Breast epithelium (tissue), 4 donors: ENCODE results near the gene CLEC1A. TPM values are rescaled to one million over a fixed set of nuclear protein-coding genes. Genes with fewer than 3 reads are reported as not detected.

ENCODE experiments used
- DNase-seq, 2 donors: peaks; one replicate each; pipeline ENCODE4 v3.0.0-alpha.2; 2019; ENCODE audit warnings: low spot score in 2 of 2
- H3K27ac ChIP-seq, 2 donors: fragments of 200-600 bp; sonication (generic) in 1 of 2; one replicate each; pipeline ENCODE4 v1.5.1; 2016 to 2019; ENCODE audit warnings: mild to moderate bottlenecking in 1 of 2
- H3K27me3 ChIP-seq, 2 donors: fragments of 200-600 bp; sonication (generic) in 1 of 2; one replicate each; pipeline versions ENCODE4 v1.5.1 to v1.6.0; 2017 to 2019; ENCODE audit warnings: control low read depth in 1 of 2, mild to moderate bottlenecking in 1 of 2
- H3K36me3 ChIP-seq: fragments of 200-600 bp; one replicate; pipeline ENCODE4 v1.5.1; 2019
- H3K4me1 ChIP-seq, 2 donors: fragments of 200-600 bp; sonication (generic); one replicate each; pipeline ENCODE4 v1.5.1; 2016 to 2019; ENCODE audit warnings: control low read depth in 1 of 2
- H3K4me3 ChIP-seq, 3 donors: fragments of 200-600 bp; sonication (generic); 1 replicate in 2 of 3; 2 replicates in 1 of 3; pipeline ENCODE4 v1.5.1; 2016 to 2019; ENCODE audit warnings: mild to moderate bottlenecking in 3 of 3, moderate library complexity in 2 of 3
- H3K9me3 ChIP-seq, 2 donors: fragments of 200-600 bp; sonication (generic) in 1 of 2; one replicate each; pipeline ENCODE4 v1.5.1; 2016 to 2019; ENCODE audit warnings: control low read depth in 1 of 2
- CTCF ChIP-seq, 3 donors: fragments of 450-650 bp; IDR thresholded peaks; one replicate each; pipeline ENCODE4 v1.5.1; 2016 to 2017; ENCODE audit warnings: antibody characterized with exemption in 3 of 3, mild to moderate bottlenecking in 3 of 3, moderate library complexity in 3 of 3
- POLR2A ChIP-seq: fragments of 450-650 bp; IDR thresholded peaks from one replicate; pipeline ENCODE4 v1.6.1; 2016; ENCODE audit warnings: antibody characterized with exemption, mild to moderate bottlenecking, moderate library complexity
- POLR2AphosphoS5 ChIP-seq, 3 donors: sonication (generic); formaldehyde crosslinking; IDR thresholded peaks; one replicate each; pipeline ENCODE4 v1.6.1; 2017; ENCODE audit warnings: antibody characterized with exemption in 3 of 3
- intact Hi-C: fragments of 100-400 bp; cut with DNase I; formaldehyde crosslinking; loops from one replicate; pipeline ENCODE4 v1.15.1; 2023; ENCODE audit warnings: low total_unique reads
- total RNA-seq, 3 donors: library from RNA; depleted of rRNA; stranded (reverse); fragments of >200 nt; gene quantifications; one replicate each; pipeline ENCODE4 v1.1.0, GENCODE V29; 2016

Gene CLEC1A
- total RNA-seq, 3 donors from 2014 or later: 1.9 to 6.9 (median 4.3) TPM

GRCh38 chr12:10102322-10102721 lies 3.5 kb upstream of the CLEC1A start:
- no peak for DNase-seq
- Histone ChIP-seq H3K4me1 (peaks cover 0 to 11% of the 10 kb centered on the region in 2 donors), H3K27ac (no peak overlapping the region), H3K4me3 (no peak overlapping the region), H3K9me3 (no peaks in the 10 kb centered on the region), H3K36me3 (no peaks in the 10 kb centered on the region), H3K27me3 (no peaks in the 10 kb centered on the region)
- intact Hi-C loops: no loop called here
- TF ChIP-seq POLR2AphosphoS5 (IDR thresholded peaks at IDR 0.05): no peak
- TF ChIP-seq CTCF (IDR thresholded peaks at IDR 0.05): no peak
- no peak for TF ChIP-seq POLR2A

- Histone ChIP-seq H3K4me1 (peaks cover 0 to 11% of the 10 kb centered on the region in 2 donors), H3K9me3 (no peaks in the 10 kb centered on the region), H3K27ac (peak overlapping the region; percentile 4 to 35), H3K4me3 (no peak overlapping the region), H3K36me3 (no peaks in the 10 kb centered on the region), H3K27me3 (no peaks in the 10 kb centered on the region)
- no peak for TF ChIP-seq POLR2AphosphoS5 (IDR thresholded peaks at IDR 0.05)
- TF ChIP-seq POLR2A: no peak
- no peak for TF ChIP-seq CTCF (IDR thresholded peaks at IDR 0.05)
- intact Hi-C loops: no loop called here
- no peak for DNase-seq
Observed at GRCh38 chr12:10101648-10102220, 2.9 kb upstream of the CLEC1A start.

GRCh38 chr12:10101042-10101579 lies 2.3 kb upstream of the CLEC1A start:
- peak in 1 of 2 donors; percentile 69 for DNase-seq
- intact Hi-C loops: no loop called here
- Histone ChIP-seq H3K36me3 (no peaks in the 10 kb centered on the region), H3K27me3 (no peaks in the 10 kb centered on the region), H3K27ac (peak overlapping the region; percentile 14 to 35), H3K4me1 (peaks cover 0 to 11% of the 10 kb centered on the region in 2 donors), H3K9me3 (no peaks in the 10 kb centered on the region), H3K4me3 (peak overlapping the region in 1 of 3 donors; percentile 25)
- TF ChIP-seq POLR2A: no peak
- no peak for TF ChIP-seq POLR2AphosphoS5 (IDR thresholded peaks at IDR 0.05)
- no peak for TF ChIP-seq CTCF (IDR thresholded peaks at IDR 0.05)

GRCh38 chr12:10097521-10097920 lies 1.3 kb downstream of the CLEC1A start:
- TF ChIP-seq POLR2AphosphoS5 (IDR thresholded peaks at IDR 0.05) (no peak), CTCF (IDR thresholded peaks at IDR 0.05) (no peak), POLR2A (no peak)
- DNase-seq: no peak
- Histone ChIP-seq H3K9me3 (no peaks in the 10 kb centered on the region), H3K36me3 (no peaks in the 10 kb centered on the region), H3K4me1 (peaks cover 0 to 11% of the 10 kb centered on the region in 2 donors), H3K27me3 (no peaks in the 10 kb centered on the region), H3K4me3 (peak overlapping the region in 1 of 3 donors; percentile 27), H3K27ac (peak overlapping the region in 1 of 2 donors; percentile 28)
- intact Hi-C loops: no loop called here

- Histone ChIP-seq H3K9me3 (no peaks in the 10 kb centered on the region), H3K36me3 (no peaks in the 10 kb centered on the region), H3K4me1 (no peaks in the 10 kb centered on the region), H3K4me3 (no peak overlapping the region), H3K27ac (peak overlapping the region in 1 of 2 donors; percentile 34), H3K27me3 (no peaks in the 10 kb centered on the region)
- DNase-seq: no peak
- no peak for TF ChIP-seq CTCF (IDR thresholded peaks at IDR 0.05)
- no peak for TF ChIP-seq POLR2A
- no peak for TF ChIP-seq POLR2AphosphoS5 (IDR thresholded peaks at IDR 0.05)
- intact Hi-C loops: no loop called here
Observed at GRCh38 chr12:10095971-10096370, 2.8 kb downstream of the CLEC1A start.
